Superior temporal gyrus (tissue), 1 donor: ENCODE data around the gene TIMP4.

ENCODE experiments used
- DNase-seq: peaks from one replicate; pipeline ENCODE4 v3.0.0-alpha.2; 2016; ENCODE audit errors: extremely low spot score

Gene TIMP4

GRCh38 chr3:12185172-12185710 is 26.5 kb upstream of the TIMP4 start:
- no peak for DNase-seq

- no peak for DNase-seq
These were observed 25.8 kb upstream of the TIMP4 start for GRCh38 chr3:12184541-12184940.

- no peak for DNase-seq
These were observed 24.2 kb upstream of the TIMP4 start for GRCh38 chr3:12182687-12183441.

GRCh38 chr3:12181806-12182205 is 23.1 kb upstream of the TIMP4 start:
- DNase-seq: no peak

- DNase-seq: no peak
These were observed 22.6 kb upstream of the TIMP4 start for GRCh38 chr3:12181301-12181700.

GRCh38 chr3:12180631-12181030 is 21.9 kb upstream of the TIMP4 start:
- no peak for DNase-seq

- DNase-seq: no peak
These were observed 21.5 kb upstream of the TIMP4 start for GRCh38 chr3:12180218-12180617.

GRCh38 chr3:12179441-12179840 is 20.7 kb upstream of the TIMP4 start:
- DNase-seq: no peak

- no peak for DNase-seq
These were observed 19.5 kb upstream of the TIMP4 start for GRCh38 chr3:12178091-12178820.

GRCh38 chr3:12177126-12177525 is 18.4 kb upstream of the TIMP4 start:
- no peak for DNase-seq

GRCh38 chr3:12175844-12176453 is 17.2 kb upstream of the TIMP4 start:
- DNase-seq: peak; percentile 71

GRCh38 chr3:12175137-12175593 is 16.5 kb upstream of the TIMP4 start:
- no peak for DNase-seq

GRCh38 chr3:12170207-12170606 is 11.5 kb upstream of the TIMP4 start:
- no peak for DNase-seq

GRCh38 chr3:12165909-12166308 is 7.2 kb upstream of the TIMP4 start:
- no peak for DNase-seq

GRCh38 chr3:12159227-12159601 is 502 bp upstream of the TIMP4 start:
- no peak for DNase-seq

- DNase-seq: no peak
These were observed 1.7 kb downstream of the TIMP4 start for GRCh38 chr3:12157026-12157425.

- DNase-seq: no peak
These were observed 2.9 kb downstream of the TIMP4 start for GRCh38 chr3:12155828-12156227.

GRCh38 chr3:12155264-12155663 is 3.4 kb downstream of the TIMP4 start:
- DNase-seq: no peak

GRCh38 chr3:12154151-12154550 is 4.6 kb downstream of the TIMP4 start:
- DNase-seq: no peak

- DNase-seq: no peak
These were observed 8.6 kb downstream of the TIMP4 start for GRCh38 chr3:12150112-12150511.

- DNase-seq: no peak
These were observed 9.7 kb downstream of the TIMP4 start for GRCh38 chr3:12149029-12149428.

GRCh38 chr3:12148183-12148940 is 10.3 kb downstream of the TIMP4 start:
- DNase-seq: no peak
